Right renal cortex interstitium (tissue), 3 donors: Measurements from ENCODE around the gene POU4F1. TPM values are rescaled to one million over a fixed set of nuclear protein-coding genes. Genes with fewer than 3 reads are reported as not detected.

Source experiments
- DNase-seq, 3 donors: peaks; one replicate each; pipeline ENCODE4 v3.0.0-alpha.2; 2013; ENCODE audit warnings: low read depth in 3 of 3, low spot score in 2 of 3
- polyA plus RNA-seq, 3 donors: library from polyadenylated mRNA; unstranded; fragments of 120-200 nt; gene quantifications; one replicate each; pipeline ENCODE4 v1.2.1, GENCODE V29; 2013; ENCODE audit not compliant: insufficient read length in 3 of 3

POU4F1 gene
- polyA plus RNA-seq, 3 donors = 0.03 to 0.07 (median 0.03) TPM

GRCh38 chr13:78607409-78608251 is 4.3 kb upstream of the POU4F1 start:
- DNase-seq = no peak

GRCh38 chr13:78606471-78607408 is 3.4 kb upstream of the POU4F1 start:
- DNase-seq = no peak

DNA sequence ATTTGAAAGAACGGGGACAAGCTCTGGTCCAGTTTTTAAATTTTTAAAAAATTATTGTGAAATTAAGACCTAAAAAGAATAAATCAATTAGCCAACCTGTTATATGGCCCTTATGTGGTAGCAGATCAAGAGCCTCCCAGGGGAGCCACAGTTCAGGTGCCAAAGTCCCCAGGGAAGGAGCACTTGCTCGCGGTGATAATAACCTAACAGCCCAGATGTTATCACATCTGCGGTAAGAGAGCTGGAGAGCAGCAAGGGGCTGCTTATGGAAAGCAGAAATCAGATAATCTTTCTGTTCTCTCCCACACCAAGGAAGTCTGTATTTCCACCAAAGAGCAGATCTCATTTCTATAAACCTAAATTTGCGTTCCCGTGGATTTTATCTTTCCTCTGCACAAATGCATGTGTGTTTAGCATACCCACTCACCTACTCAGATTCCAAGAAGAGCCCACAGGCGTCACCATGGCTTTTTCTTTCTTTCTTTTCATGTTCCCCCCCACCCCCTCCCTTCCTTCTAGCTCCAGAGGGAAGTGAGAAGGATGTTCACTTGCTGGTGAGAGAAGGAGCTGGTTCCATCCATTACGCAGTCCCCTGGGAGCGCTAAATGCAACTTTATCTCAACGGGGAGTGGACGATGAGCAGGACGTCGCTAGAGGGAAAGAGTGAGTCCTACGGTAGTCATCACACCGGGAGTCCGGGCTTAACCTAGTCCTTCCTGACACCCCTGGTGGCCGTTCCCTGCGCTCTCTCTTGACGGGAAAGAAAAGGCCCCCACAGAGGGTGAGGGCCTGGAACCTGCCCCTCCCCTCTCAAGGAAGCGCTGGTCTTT is 1.6 kb upstream of the POU4F1 start:
- no peak for DNase-seq

- DNase-seq = no peak
Observed at GRCh38 chr13:78602561-78603239, 652 bp downstream of the POU4F1 start.

GRCh38 chr13:78601874-78602560 is 1.3 kb downstream of the POU4F1 start:
- no peak for DNase-seq

GRCh38 chr13:78601124-78601873 is 2.1 kb downstream of the POU4F1 start:
- DNase-seq = no peak

- no peak for DNase-seq
Observed at GRCh38 chr13:78600280-78600883, 3.0 kb downstream of the POU4F1 start.

GRCh38 chr13:78599645-78600279 is 3.6 kb downstream of the POU4F1 start:
- DNase-seq = no peak

DNA sequence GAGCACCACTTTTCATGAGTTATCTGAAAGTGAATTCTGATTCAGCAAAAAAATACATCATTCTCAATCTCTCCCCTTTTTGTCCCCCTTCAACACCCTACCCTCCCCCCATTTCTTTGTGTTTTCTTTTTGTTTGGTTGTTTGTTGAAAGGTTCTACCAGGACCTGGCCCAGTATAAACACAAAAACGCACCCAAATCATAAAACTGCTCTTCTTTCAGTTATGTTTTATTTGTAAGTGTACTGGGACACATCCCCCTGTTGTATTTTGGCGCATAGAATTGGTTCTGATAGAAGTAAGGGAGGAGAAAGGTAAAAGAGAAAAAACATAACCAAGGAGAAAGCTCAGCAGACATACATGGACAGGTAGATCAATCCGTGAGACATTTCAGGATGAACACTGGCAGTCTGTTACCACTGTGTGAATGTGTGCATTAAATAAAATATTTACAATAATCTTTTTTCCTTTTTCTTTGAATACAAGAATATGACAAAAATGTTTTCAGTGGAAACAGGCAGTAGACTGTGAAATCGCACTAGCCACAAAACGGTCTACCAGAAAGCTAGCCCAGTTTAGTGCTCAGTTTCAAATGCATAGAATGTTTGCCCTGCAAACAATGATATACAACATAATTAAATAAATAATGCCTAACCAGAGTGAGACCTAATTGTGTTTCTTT is 4.2 kb downstream of the POU4F1 start:
- DNase-seq = no peak

GRCh38 chr13:78598116-78598781 is 5.1 kb downstream of the POU4F1 start:
- DNase-seq = no peak

DNA sequence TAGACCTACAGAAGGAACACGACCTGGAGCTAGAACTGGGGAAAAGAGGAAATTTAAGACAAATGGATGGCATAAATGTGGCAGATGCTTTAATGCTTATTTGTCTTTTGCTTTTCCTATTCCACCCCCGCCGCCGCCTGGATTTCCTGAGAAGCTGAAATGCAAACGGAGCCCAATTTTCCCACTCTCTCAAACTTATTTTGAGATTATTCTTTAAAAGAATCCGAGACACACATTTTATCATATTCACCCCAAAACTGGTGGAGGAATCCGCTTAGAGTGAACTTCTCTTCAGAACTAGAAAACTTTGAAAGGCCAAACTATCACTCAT is 5.8 kb downstream of the POU4F1 start:
- DNase-seq = no peak

- no peak for DNase-seq
Observed at GRCh38 chr13:78596736-78597601, 6.4 kb downstream of the POU4F1 start.

GRCh38 chr13:78596399-78596735 is 7.0 kb downstream of the POU4F1 start:
- no peak for DNase-seq

DNA sequence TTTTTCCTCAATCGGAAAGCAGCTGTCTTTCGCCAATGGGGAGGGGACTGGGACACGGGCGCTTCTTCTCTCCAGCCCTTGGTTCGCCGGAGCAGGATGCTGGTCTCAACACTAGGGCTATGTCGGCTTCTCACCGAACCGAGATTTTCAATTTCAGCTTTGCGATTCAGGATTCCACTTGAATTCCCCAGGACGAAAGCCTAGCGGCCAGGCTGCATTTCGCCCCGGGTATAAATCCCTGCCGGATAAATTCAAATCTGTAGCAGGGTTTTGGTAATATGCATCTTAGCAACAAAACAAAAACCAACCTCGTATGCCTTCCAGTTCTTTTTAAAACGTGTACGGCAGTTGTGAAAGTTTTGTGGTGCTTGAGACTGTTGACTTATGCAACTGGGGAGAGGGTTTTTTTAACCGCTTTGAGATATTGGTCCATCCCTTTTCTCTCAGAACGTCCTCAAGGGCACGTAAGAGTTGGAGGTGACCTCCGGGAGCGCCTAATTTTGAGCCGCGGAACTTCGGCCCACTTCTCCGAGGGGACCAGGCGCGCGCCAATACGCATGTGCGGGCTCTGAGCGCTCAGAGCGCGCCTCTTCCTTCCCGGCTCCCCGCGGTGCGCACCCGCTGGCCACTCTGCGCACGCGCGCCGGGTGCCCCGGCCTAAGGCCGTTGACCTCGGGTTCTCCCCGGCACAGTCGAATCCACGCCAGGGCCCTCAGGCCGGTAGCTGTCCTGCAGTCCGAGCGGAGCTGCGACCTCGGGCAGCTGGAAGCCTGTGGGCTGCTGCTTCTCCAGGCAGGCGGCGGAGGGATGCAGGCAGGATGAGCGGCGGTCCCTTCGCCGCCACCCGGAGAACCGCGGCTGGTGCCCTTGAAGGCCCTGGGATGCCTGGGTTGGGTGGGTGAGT is 7.6 kb downstream of the POU4F1 start:
- no peak for DNase-seq

- no peak for DNase-seq
Observed at GRCh38 chr13:78594456-78594975, 8.8 kb downstream of the POU4F1 start.
